COLO668 (cell line): ENCODE measurements around the gene TMEM215.

Experiments used
- DNase-seq: peaks from one replicate; lab custom pipeline; 2025; ENCODE audit not compliant: unreplicated experiment; lab: John Stamatoyannopoulos, UW

The TMEM215 gene

DNA sequence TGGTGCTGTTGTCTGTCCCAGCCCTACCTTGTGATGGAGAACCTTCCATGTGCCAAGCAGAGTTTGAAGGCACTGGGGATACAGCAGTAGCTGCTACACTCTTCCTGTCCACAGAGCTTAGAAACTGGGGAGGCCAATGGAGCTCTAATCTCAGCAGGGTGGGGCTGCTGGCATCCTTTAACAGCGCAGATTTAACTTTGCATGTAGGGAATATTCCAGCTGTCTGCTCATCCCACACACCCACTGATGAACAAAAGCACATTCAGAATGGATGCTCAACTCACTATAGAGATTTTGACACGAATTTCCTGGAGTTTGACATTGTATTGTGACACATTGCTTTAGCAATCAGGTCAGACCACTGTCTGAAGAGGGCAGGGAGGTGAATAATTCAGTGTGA is 49.0 kb downstream of the TMEM215 start:
- DNase-seq: no peak
